ENCODE data around the gene MCM3AP.
"Not testable (repeated sequence)": the region's sequence is repeated elsewhere in the genome, so short reads cannot be mapped to it uniquely, and the experiment has no call there.

Gene MCM3AP

DNA sequence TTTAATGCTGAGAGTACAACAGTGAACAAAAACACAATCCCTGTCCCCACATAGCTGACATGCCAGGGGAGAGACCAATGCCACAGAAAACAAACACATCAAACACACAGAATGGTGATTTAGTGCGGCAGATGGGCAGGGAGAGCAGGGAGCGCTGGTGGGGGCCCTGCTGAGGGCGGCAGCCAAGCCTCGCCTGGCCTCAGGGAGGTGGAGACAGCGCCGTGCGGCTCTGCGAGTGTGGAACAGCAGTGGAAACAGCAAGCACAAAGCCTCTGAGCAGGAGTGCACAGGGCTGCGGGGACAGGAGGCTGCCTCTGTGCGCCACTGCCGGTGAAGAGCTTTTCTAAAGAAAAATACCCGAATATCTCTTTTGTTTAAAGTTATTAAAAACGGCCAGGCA lies 17.0 kb downstream of the MCM3AP start:
- FAIRE-seq, result no peak

- no peak for FAIRE-seq
Measured at GRCh38 chr21:46266946-46267345, 18.5 kb downstream of the MCM3AP start.

GRCh38 chr21:46265736-46266525 lies 19.5 kb downstream of the MCM3AP start:
- no peak for FAIRE-seq

DNA sequence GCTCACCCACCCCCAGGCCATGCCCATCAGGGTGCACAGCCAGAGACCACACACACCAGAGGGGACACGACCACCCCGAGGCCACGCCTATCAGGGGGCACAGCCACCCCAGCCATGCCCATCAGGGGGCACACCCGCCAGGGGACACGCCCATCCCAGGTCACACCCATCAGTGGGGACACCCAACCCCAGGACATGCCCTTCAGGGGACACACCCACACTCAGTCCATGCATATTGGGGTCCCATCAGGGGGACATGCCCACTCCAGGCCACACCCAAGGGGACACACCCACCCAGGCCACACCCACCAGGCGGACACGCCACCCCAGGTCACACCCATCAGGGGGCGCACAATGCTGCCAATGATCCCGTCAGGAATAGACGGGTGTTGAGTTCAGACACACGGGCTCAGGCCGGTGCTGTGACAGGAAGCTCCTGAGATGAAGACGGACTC lies 20.7 kb downstream of the MCM3AP start:
- no peak for FAIRE-seq

DNA sequence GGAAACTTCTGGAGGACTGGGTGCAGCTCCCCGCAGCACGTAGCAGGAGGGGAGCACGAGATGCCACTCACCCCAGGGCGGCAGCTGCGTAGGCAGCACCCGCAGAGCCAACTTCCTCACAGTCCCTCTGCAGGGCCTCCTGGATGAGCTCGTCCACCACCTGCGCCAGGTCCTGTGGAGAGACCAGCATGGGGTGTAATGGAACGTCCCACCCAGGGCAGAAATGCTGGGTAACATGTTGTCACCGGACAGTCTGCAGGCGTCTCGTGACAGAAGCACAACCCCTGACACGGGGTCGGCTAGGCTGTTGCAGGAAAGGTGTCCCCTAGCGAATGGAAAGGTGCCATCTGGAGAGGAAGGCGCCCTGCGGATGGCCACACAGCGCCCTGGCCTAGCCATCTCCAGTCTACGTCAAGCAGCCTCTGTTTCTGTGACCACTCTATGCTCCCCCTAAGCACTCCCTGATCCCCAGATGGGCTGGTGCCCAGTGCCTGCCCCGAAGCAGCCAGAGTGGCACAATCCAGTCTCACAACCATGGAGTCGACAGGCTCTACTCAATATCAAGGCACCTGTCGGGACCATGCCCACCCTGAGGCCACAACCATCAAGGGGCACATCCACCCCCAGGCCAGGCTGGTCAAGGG lies 21.2 kb downstream of the MCM3AP start:
- no peak for FAIRE-seq

DNA sequence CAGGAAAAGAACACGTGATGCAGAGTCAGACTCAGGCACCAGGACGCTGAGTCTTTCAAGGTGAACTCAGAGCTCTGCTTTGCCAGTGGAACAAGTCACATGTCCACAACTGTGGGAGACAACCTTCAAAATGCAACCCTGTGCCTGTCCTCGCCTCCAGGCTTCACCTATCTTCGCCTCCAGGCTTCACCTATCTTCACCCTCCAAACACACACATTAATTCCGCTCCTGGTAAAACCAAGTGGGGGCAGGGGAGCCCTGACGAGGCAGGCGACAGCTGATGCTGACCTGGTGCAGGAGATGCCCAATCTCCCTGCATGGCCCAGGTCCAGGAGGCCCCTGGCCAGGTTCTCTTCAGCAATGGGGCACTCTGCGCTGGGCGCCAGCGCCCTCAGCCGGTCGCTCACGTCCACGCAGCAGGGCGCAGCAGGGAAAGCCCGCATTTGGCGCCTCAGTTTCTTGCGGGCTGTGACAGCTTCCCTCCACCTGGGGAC lies 28.9 kb downstream of the MCM3AP start:
- no peak for FAIRE-seq

- FAIRE-seq, result no peak
Measured at GRCh38 chr21:46255758-46256337, 29.6 kb downstream of the MCM3AP start.

DNA sequence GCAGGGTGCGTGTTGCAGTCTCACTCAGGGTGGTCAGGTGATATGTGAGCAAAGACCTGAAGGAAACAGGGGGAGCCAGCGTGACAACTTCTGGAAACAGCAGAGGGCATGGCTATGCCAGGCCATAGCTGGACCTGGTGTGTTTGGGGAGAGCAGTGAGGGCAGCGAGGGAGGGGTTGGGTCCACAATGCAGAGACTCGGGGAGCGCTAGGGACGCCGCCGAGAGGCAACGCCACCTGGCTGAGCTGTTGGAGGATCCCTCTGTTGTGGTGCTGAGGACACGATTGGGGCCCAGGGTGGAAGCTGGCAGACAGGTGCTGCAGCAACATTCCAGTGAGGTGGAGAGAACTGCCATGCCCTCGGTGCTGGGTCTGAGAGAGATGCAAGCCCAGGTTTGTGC lies 30.2 kb downstream of the MCM3AP start:
- no peak for FAIRE-seq

DNA sequence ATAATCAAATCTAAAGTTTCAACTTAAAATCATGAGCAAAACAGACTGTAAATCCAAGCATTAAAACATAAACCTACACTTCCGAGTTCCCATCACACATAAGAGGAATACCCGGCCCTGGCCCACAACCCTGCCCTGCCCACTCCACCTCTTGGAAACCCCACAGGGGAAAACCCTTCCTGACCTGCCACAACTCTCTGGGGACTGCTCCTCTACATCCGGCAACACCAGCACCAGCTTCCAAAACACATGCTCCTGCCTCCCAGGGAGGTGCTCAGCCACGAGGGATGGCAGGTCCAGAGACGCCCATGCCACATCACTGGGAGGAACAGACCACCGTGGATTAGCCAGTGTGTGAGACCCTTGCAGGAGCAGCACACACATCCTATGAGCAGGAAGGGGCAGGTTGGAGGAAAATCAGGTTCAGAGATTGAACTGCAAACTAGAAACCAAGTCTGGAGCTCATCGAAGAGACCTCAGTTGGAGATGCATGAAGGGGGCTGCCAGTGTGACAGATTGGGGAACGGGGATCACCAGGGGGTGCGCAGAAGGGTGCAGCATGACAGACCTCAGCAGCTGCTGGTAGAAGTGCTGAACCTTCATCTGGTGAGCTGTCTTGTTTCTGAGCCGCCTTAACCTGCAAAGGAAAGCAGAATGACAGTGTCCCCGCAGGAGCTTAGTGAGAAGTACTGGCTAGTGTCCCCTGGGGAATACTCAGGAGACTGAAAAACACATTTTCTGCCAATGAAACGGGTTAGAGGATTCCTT lies 31.0 kb downstream of the MCM3AP start:
- no peak for FAIRE-seq

GRCh38 chr21:46253610-46254124 lies 31.7 kb downstream of the MCM3AP start:
- FAIRE-seq, result no peak

DNA sequence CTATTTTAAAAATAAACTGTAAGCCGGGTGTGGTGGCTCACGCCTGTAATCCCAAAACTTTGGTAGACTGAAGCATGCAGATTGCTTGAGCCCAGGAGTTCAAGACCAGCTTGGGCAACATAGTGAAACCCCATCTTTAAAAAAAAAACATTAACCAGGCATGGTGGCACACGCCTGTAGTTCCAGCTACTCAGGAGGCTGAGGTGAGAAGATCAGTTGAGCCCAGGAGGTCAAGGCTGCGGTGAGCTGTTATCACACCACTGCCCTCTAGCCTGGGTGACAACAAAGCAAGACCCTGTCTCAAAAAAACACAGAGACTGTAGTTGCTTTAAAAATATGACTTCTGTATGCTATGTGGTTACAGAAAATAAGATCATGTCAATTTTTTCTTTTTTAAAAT lies 32.6 kb downstream of the MCM3AP start:
- no peak for FAIRE-seq

DNA sequence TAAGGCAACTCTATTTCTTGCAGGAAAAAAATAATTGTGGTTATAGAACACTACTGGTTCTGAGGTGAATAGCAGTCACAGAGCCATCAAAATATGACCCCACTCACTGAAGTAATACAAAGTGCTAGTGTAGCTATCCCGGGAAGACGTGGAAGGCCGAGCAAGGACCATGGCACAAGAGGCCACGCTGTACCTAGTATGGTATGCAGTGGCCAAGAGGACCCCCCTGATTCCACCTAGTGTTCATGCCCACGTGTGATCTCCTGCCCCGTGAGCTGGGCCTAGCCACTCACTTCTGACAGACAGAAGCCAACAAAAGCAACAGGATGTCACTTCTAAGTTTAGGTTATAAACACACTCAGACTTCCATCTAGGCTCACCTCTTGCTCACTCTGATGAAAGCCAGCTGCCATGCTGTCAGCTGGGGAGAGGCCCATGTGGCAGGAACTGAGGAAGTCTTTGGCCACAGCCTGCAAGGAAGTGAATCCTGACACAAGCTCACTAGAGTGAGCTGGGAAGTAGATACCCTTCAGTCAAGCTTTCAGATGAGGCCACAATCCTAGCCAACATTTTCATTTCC lies 35.2 kb downstream of the MCM3AP start:
- no peak for FAIRE-seq

DNA sequence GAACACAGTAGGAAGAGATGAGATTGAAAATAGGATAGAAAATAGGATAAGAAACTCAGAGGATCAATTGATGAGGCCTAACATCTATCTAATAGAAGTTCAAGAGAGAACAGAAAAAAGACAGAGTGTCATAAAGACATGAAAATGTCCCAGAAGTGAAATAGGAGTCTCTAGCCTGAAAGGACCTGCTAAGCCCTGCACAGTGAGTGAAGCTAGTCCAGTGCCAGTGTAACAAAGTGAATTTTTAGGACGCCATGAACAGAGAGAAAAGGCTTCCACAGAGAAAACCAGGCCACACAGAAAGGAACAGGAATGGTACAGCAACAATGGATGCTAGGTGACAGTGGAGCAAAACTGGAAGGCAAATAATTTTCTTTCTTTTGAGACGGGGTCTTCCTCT lies 36.6 kb downstream of the MCM3AP start:
- FAIRE-seq, result no peak

DNA sequence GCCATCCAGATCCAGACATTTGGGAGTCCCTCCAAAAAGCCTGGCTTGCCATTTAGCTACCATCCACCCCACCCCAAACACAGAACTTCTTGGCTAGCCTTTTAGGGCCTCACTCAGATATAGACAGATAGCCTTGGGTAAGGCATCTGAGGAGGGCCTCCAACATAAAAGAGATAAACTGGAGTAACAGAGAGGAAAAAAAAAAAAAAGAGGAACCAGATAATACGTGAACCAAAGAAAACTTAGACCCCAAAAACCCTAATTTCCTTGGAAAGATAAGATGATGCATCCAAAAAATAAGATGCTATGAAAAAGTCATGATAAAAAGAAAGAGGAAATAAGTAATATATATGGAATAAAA lies 37.0 kb downstream of the MCM3AP start:
- FAIRE-seq, result no peak

- FAIRE-seq, result no peak
Measured at GRCh38 chr21:46247699-46248421, 37.6 kb downstream of the MCM3AP start.

GRCh38 chr21:46246345-46246744 lies 39.1 kb downstream of the MCM3AP start:
- FAIRE-seq, result no peak

- no peak for FAIRE-seq
Measured at GRCh38 chr21:46245213-46245915, 40.0 kb downstream of the MCM3AP start.

DNA sequence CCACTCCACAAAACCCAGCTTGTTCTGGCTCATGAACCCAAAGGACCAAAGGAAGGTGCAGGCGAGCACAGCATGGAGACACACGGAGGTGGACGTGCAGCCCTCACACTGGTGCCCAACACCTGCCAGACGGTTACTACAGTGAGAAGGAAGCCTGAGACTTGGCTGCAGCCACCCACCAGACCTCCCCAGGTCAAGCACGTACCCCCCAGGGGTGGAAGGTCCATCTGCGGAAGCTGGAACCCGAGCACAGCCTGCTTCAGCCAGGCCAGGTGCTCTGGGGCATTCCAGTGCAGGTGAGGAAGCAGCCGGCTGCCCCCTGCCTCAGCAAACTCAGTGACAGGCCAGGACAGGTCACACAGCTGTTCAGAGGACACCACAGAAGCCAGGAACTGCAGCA lies 40.8 kb downstream of the MCM3AP start:
- FAIRE-seq, result no peak

- FAIRE-seq, result no peak
Measured at GRCh38 chr21:46243960-46244361, 41.5 kb downstream of the MCM3AP start.

DNA sequence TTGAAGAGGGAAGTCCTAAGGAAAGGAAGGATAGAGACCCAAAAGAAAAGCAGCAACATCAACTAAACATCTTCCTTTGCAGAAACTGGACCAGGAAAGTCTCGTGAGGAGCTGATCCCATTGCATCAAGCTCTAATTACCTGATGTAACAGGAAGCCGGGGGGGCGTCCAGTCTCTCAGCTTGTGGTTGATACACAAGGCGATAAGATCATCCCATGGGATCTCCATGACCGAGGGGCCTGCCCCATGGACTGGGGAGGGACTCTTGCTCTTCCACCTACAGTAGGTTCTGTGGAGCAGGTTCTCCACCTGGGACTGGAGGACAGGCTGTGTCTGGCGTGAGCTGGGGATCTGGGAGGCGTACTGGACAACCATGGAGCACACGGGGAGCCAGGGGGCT lies 42.1 kb downstream of the MCM3AP start:
- FAIRE-seq, result no peak

- not testable (repeated sequence) for FAIRE-seq
Measured at GRCh38 chr21:46241577-46241976, 43.8 kb downstream of the MCM3AP start.
